Measurements from ENCODE around the gene CLDN18. TPM values are rescaled to one million over a fixed set of nuclear protein-coding genes. Genes with fewer than 3 reads are reported as not detected.

Gene CLDN18
- total and polyA plus RNA-seq, 4 donors: 31.4 to 316 (median 116) TPM

DNA sequence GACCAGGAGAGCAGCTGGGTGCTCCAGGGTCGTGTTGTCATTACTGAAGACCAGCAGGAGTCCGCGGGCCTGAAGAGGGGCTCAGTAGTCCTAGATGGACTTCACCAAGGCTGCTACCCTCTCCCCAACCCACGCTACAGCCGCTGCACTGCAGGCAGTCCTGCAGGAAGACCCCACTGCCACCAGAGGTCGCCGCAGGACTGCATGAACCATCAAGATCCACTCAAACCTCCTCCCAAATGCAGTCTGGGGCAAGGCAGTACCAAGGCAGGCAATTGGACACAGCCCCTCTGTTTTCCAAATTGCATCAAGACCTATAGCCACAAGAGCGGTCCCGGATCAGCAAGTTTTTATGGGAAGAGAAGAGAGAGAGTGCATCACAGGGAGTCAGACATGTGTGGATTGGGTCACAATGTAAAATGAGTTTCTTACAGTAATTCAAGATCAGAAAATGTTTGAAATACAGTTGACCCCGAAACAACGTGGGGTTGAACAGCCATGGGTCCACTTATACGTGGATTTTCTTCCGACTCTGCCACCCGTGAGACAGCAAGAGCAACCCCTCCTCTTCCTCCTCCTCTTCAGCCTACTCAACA, 58.7 kb downstream of the CLDN18 start:
- 28 to 30% methylated on average over 14 of the region's 14 CpGs for WGBS, 2 donors
- no peaks in the 10 kb centered on the region for H3K4me1 ChIP-seq (ENCODE audit: control insufficient read depth in 5 of 5, insufficient read depth in 5 of 5, low read length in 5 of 5)
- no peak overlapping the region for H3K27ac ChIP-seq (ENCODE audit: low read depth in 1 of 2, low read length in 1 of 2)
- TF ChIP-seq, protein P1, sequence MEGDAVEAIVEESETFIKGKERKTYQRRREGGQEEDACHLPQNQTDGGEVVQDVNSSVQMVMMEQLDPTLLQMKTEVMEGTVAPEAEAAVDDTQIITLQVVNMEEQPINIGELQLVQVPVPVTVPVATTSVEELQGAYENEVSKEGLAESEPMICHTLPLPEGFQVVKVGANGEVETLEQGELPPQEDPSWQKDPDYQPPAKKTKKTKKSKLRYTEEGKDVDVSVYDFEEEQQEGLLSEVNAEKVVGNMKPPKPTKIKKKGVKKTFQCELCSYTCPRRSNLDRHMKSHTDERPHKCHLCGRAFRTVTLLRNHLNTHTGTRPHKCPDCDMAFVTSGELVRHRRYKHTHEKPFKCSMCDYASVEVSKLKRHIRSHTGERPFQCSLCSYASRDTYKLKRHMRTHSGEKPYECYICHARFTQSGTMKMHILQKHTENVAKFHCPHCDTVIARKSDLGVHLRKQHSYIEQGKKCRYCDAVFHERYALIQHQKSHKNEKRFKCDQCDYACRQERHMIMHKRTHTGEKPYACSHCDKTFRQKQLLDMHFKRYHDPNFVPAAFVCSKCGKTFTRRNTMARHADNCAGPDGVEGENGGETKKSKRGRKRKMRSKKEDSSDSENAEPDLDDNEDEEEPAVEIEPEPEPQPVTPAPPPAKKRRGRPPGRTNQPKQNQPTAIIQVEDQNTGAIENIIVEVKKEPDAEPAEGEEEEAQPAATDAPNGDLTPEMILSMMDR (IDR thresholded peaks at IDR 0.05; ENCODE audit: control extremely low read depth, extremely low read depth): peak; percentile 92
- H3K4me3 ChIP-seq: no peak overlapping the region
- ATAC-seq (ENCODE audit: insufficient read depth, low FRiP score) (peak; percentile 87), DNase-seq (peak; percentile 79 to 83 (median 83))
- no peaks in the 10 kb centered on the region for H3K27me3 ChIP-seq (ENCODE audit: control insufficient read depth in 3 of 3, insufficient read depth in 3 of 3, low read length in 2 of 3)
- peaks cover 0 to 26% (median 18%) of the 10 kb centered on the region in 4 donors for H3K36me3 ChIP-seq (ENCODE audit: control insufficient read depth in 4 of 4, insufficient read depth in 4 of 4, low read length in 4 of 4)
- no peak overlapping the region for H3K9ac ChIP-seq (ENCODE audit: insufficient read depth in 1 of 2, low read length in 2 of 2)
- H3K9me3 ChIP-seq (ENCODE audit: control insufficient read depth in 4 of 4, insufficient read depth in 3 of 4, low read length in 3 of 4): peaks cover 0 to 1% (median 0%) of the 10 kb centered on the region in 4 donors

DNA sequence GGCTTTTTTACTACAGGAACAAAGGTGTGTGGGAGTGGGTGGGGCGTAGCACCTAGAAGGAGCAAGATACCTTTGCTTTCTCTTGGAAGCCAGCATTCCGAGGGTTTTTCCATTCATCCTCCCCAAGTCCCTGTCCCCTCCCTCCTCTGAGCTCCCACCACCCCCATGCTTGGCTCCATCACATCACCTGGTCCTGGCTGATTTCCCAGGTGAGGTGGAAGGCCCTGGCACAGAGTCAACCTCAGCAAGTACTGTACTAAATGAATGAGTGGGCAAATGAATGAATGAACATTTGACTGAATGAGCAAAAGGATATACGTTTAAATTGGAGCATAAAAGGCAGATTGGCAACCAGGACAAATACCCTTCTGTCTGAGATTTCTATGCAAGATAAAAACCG, 60.0 kb downstream of the CLDN18 start:
- DNase-seq: no peak
- Histone ChIP-seq H3K9me3 (ENCODE audit: control insufficient read depth in 4 of 4, insufficient read depth in 3 of 4, low read length in 3 of 4) (peaks cover 0 to 1% (median 0%) of the 10 kb centered on the region in 4 donors), H3K36me3 (ENCODE audit: control insufficient read depth in 4 of 4, insufficient read depth in 4 of 4, low read length in 4 of 4) (peaks cover 0 to 24% (median 18%) of the 10 kb centered on the region in 4 donors), H3K27ac (ENCODE audit: low read depth in 1 of 2, low read length in 1 of 2) (no peak overlapping the region), H3K9ac (ENCODE audit: insufficient read depth in 1 of 2, low read length in 2 of 2) (no peak overlapping the region), H3K4me3 (no peak overlapping the region), H3K4me1 (ENCODE audit: control insufficient read depth in 5 of 5, insufficient read depth in 5 of 5, low read length in 5 of 5) (no peaks in the 10 kb centered on the region), H3K27me3 (ENCODE audit: control insufficient read depth in 3 of 3, insufficient read depth in 3 of 3, low read length in 2 of 3) (no peaks in the 10 kb centered on the region)
- TF ChIP-seq, protein P1 (IDR thresholded peaks at IDR 0.05; ENCODE audit: control extremely low read depth, extremely low read depth): no peak
- 89 to 96% methylated on average over 4 of the region's 4 CpGs for WGBS, 2 donors
- no peak for ATAC-seq (ENCODE audit: insufficient read depth, low FRiP score)

DNA sequence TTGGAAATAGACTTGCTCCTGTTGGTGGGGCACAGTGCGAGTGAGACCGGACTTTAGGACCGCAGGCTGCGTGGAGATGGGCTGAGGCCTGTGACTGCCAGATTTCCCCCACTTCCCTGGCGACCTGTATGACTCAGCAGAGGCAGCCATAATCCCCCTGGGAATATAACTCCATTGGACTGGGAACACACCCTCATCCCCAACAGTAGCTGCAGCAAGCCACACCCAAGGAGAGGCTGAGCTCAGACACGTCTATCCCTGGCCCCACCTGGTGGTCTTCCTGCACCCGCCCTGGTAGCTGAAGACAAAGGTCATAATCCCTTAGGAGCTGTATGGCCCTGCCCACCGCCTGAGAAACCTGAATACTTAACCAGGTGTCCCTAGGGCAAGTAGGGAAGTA, 62.8 kb downstream of the CLDN18 start:
- H3K27ac ChIP-seq (ENCODE audit: low read depth in 1 of 2, low read length in 1 of 2): no peak overlapping the region
- WGBS, 2 donors: 89 to 94% methylated on average over 8 of the region's 8 CpGs
- no peaks in the 10 kb centered on the region for H3K27me3 ChIP-seq (ENCODE audit: control insufficient read depth in 3 of 3, insufficient read depth in 3 of 3, low read length in 2 of 3)
- DNase-seq: no peak
- ATAC-seq (ENCODE audit: insufficient read depth, low FRiP score): no peak
- H3K9ac ChIP-seq (ENCODE audit: insufficient read depth in 1 of 2, low read length in 2 of 2): no peak overlapping the region
- H3K4me1 ChIP-seq (ENCODE audit: control insufficient read depth in 5 of 5, insufficient read depth in 5 of 5, low read length in 5 of 5): no peaks in the 10 kb centered on the region
- peaks cover 0 to 1% (median 0%) of the 10 kb centered on the region in 4 donors for H3K9me3 ChIP-seq (ENCODE audit: control insufficient read depth in 4 of 4, insufficient read depth in 3 of 4, low read length in 3 of 4)
- H3K4me3 ChIP-seq: no peak overlapping the region
- H3K36me3 ChIP-seq (ENCODE audit: control insufficient read depth in 4 of 4, insufficient read depth in 4 of 4, low read length in 4 of 4): peaks cover 2 to 26% (median 21%) of the 10 kb centered on the region in 4 donors
- TF ChIP-seq, protein P1 (IDR thresholded peaks at IDR 0.05; ENCODE audit: control extremely low read depth, extremely low read depth): no peak

DNA sequence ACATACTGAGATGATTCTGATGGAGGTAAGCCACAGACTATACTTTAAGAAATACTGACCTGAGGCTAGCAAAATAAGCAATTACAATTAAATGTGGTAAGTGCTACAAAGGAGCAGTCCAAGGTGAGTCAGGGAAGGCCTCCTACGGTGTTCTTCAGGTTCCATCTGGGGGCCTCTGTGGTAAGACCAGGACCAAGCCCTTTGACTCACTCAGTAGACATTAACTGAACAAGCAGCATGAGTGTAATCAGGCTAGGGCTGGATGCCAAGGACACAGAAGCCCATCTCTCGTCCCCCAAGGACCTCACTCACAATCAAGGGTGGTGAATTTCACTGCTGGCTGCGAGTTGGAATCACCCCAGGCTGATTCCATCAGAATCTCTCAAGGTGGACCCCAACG, 68.1 kb downstream of the CLDN18 start:
- Histone ChIP-seq H3K36me3 (ENCODE audit: control insufficient read depth in 4 of 4, insufficient read depth in 4 of 4, low read length in 4 of 4) (peaks cover 3 to 30% (median 14%) of the 10 kb centered on the region in 4 donors), H3K9me3 (ENCODE audit: control insufficient read depth in 4 of 4, insufficient read depth in 3 of 4, low read length in 3 of 4) (no peaks in the 10 kb centered on the region), H3K9ac (ENCODE audit: insufficient read depth in 1 of 2, low read length in 2 of 2) (no peak overlapping the region), H3K4me3 (no peak overlapping the region), H3K27me3 (ENCODE audit: control insufficient read depth in 3 of 3, insufficient read depth in 3 of 3, low read length in 2 of 3) (no peaks in the 10 kb centered on the region), H3K27ac (ENCODE audit: low read depth in 1 of 2, low read length in 1 of 2) (no peak overlapping the region), H3K4me1 (ENCODE audit: control insufficient read depth in 5 of 5, insufficient read depth in 5 of 5, low read length in 5 of 5) (no peaks in the 10 kb centered on the region)
- DNase-seq (no peak), ATAC-seq (ENCODE audit: insufficient read depth, low FRiP score) (no peak)
- TF ChIP-seq, protein P1 (IDR thresholded peaks at IDR 0.05; ENCODE audit: control extremely low read depth, extremely low read depth): no peak
- 92 to 94% methylated on average over 4 of the region's 4 CpGs for WGBS, 2 donors

Data from lung (tissue), 12 donors.